NCI-H510A (cell line): ENCODE data around the gene LDLRAD4.

ENCODE experiments used
- DNase-seq: peaks from one replicate; lab custom pipeline; 2025; lab: John Stamatoyannopoulos, UW

LDLRAD4 gene

DNA sequence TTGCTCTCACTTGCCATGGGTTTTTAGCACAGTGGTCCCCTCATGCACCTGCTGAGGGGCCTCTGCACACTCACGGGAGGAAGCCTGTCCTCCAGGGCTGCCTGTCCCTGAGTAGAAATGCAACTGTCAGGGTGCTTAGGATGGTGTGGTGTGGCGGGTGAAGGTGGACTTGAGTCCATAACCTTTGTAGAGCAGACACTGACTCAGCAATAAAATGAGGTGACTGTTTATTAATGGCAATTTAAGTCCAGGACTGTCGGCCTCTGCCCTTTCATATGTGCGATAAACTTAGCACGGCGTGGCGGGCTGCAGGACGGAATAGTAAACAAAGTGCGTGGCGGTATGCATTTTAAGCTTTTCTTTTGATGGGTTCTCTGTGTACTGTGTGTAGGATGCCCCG lies 188.2 kb downstream of the LDLRAD4 start:
- DNase-seq, result no peak

DNA sequence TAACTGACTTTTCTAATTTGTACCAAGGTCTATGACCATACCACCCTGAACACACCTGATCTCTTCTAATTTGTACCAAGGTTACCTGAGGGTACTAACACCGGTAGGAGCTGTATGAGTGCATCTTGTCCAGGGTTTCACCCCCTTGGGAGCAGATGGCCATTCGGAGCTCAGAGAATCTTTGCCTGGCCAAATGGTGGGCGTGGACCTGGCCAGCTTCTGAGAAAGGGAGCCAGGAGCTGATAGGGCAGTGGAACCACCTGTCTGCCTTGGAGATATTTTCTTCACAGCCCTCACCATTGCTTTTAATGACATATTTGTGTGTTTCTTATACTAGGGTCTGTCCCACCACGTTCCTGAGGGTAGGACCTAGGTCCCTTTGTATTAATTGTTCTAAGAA lies 188.9 kb downstream of the LDLRAD4 start:
- DNase-seq, result no peak

DNA sequence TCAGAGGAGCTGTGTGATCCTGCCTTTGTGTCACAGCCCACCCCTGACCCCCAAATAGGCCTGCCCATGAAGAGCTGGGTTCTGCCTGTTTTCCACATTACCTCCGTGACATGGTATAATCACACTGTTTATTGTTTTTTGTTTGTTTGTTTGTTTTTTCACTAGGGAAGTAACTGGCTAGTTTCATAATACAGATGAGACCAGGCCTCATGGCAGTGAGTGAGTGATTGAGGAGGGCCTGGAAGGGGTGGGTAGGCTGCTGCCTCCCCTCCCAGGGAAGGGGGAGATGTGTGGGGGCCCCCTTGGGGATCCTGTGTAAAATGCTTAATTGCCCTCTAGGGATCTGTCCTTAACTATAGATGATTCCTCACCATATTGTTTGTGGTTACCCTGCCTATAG lies 190.5 kb downstream of the LDLRAD4 start:
- DNase-seq, result no peak

DNA sequence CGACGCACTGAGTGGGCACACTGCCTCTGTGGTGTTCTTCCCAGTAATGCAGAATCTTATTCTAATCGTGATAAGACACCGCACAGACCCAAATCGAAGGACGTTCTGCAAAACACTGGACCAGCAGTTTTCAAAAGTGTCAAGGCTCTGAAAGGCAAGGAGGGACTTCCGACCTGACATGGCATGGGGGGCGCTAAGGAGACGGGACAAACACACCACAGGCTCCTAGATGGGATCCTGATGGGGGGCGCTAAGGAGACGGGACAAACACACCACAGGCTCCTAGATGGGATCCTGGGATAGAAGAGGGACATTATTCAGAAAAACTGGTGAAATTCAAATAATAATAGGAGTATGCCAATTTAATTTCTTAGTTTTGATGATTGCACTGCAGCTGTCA lies 191.4 kb downstream of the LDLRAD4 start:
- no peak for DNase-seq

DNA sequence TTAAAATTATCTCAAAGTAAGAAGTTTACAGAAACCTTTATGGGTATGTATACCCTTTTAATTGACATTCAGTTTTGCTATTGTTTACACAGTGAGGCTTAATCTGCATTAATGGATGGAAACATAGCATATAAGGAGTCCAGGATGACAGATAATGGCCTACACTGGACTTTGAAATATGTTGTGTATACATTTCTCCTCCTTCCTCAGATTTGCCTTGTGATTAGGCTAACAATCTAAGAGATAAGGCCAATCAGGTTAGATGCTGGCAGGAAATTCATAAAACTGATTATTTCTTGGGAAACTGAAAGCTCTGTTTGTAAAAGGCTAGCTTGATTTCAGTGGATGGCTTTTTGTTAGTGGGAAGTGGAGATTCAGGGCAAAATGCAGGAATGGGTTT lies 191.9 kb downstream of the LDLRAD4 start:
- no peak for DNase-seq

DNA sequence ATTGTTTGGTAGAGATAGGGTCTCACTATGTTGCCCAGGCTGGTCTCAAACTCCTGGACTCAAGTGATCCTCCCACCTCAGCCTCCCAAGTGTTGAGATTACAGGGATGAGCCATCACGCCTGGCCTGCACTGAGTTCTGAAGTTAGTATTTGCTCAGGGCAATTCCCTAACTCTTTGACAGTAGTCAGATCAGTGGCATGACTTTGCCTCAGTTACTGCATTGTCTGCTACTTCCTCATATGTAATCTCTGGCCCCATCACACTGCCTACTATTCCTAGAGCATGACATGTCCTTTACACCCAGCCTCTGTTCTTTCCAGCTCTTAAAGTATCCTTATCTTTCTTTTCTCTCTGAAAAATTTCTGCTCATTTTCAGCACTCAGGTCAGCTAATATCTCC lies 193.5 kb downstream of the LDLRAD4 start:
- DNase-seq, result no peak

DNA sequence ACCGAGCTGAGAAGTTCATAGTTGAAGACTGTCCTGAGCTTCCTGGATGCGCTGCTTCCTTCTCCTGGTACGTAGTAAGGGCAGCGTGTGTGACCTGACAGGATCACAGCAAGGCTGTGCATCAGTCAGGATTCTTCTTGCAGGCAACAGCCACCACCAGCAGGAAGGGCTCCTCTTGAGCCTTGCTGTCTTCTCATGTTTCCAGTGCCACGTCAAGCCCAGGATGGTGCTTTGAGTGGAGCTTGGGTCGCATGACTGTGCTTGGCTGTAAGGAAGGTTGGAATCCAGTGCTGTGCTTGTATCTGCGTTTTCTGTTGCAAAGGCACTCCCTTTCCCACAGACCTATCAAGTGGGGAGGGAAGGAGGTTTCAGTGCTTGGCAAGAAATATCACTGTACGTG lies 194.3 kb downstream of the LDLRAD4 start:
- DNase-seq, result peak; percentile 64

DNA sequence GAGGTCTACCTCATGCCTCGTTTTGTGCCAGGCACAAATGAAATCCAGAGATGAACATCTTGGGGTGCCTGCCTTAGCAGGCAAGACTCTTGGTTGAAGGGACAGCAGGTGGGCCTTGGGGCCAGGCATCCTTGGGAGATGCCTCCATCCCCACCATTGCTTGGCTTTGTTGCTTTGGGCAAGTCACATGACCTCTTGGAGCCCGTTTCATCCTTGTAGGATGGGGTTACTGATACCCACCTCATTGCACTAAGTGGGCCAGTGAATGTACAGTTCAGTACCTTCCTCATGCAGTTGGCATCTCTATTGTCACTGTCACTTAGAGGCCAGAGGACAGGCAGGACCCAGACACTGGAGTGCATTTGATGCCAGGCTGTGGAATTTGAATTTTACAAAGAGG lies 195.5 kb downstream of the LDLRAD4 start:
- DNase-seq, result no peak

DNA sequence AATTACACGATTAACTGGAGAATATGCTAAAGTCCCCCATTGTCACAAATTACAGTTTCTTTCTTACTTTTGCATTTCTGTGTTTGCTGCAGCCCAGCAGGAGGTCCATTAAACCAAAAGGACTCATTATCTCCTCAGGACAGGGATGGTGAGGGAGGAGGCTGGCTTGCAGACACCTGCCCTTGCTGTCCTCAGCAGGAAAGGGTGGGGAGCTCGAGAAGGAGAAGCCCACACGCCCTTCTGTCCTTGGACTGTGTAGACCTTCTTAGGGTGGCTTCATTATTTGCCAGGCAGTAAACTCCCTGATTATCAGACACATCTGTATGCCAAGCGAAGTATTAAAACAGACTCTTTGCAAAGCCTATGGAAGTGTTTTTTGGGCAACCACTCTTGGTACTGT lies 196.0 kb downstream of the LDLRAD4 start:
- DNase-seq, result no peak

DNA sequence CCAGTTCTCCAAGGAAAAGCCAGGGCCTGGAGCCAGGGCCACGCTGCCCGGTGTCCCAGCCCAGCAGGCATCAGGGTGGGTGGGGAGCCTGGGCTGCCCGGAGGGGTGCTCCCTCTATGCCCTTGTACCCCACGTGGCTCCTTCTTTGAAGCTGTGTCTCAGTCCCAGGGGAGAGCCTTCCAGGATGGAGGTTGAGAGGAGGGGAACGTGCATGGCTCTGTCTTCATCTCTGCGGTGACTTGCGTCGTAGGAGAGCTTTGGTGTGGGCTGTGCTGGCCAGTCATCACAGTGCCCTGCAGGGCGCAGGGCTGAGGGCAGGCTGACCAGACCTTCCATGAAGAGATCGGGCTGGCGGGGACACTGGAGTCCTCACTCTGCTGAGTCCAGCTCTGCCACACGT lies 197.2 kb downstream of the LDLRAD4 start:
- no peak for DNase-seq

DNA sequence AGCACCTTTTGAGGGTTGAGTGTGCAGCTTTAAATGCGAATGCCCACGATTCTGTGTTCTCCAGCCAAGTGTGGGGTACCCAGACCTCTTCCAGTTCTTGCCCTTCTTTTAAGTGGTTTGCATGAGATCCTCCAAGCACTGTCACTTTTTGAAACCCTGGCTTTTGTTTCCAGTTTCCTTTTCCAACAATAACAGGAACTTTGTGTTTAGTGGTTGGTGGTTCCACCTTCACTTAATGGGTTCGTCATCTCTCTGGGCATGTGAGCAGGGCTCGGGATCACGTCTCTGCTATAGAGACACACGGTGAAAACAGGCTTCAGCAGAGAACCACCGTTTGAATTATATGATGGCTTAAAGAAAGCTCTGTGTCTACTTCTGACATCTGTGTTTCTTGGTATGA lies 197.6 kb downstream of the LDLRAD4 start:
- no peak for DNase-seq

DNA sequence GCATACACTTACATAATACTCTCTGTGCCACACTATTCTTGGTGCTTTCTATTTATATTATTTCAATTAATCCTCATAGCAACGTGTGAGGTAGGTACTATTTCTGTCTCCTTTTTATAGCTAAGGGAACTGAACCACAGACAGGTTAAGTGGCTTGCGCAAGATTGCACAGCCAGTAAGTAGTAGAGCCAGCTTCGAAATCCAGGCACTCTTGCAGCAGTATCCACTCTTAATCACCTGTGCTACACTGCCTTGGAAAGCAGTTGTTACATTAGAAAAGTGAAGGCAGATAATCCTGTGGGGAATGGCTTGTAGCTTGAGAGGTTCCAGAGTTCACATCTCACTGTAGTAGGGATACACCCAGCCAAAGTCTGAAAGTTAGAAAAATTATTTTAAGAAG lies 198.3 kb downstream of the LDLRAD4 start:
- no peak for DNase-seq

DNA sequence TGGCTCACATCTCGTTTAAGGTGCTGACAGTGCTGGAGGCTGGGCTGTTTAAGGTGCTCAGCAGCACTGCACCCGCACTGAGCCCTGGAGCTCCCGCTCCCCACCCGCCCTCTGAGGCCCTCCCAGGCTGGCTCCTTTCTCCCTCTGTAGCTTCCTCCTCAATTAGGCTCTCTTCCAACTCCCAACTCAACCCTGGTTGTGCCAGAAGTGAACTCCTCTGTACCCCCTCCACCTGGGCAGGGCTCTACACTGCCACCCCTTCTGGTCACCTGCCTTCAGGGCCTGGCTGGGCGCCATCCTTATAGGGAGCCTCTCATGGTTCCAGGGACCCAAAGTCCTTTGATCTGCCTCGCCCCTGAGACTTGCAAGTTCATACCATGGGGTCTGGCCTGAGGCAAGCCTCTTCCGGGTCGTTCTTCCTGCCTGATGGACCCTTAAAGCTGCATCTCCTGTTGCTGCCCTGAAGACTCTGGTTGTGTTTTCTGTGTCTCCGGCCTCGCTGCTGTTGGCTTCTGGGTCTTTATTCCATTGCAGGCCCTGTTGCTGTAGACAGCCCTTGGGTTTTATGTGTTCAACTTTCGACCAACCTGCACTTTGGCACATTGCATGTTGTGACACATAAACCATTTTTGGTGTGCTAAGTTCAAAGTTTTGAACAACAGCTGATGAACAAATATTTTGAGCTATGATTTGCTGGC lies 199.6 kb downstream of the LDLRAD4 start:
- no peak for DNase-seq

DNA sequence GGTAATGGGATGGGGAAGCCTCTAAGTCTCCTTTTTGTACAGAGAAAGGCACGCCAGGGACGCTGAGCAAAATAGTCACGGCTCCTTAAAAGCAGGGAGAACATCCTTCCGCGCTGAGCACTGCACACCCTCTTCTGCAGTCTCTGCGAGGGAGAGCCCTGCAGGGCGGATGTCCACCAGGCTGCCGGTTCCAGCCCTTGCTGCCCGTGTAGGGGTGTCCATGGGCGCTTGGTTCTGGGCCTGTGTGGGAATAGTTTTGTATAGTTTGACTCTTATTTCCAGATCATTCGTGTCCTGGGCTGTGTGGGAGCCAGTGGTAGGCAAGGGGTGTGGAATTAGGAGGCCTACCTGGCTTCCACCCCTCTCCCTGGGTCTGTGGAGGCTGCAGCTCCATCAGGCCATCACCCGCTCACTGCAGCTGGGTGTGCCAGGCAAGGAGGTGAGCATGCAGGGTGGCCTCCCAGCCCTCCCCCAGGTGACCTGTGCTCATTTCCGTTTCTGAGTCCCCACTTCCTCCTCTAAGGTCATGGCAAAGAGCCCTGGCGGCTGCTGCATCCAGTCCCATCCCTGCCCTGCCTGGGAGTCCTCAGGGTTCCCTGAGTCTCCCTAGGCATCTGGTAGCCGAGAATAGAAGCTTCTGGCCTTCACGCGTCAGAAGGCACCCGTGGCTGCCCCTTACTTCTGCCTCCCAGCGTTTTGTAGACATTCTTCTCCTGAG lies 202.6 kb downstream of the LDLRAD4 start:
- DNase-seq, result no peak

DNA sequence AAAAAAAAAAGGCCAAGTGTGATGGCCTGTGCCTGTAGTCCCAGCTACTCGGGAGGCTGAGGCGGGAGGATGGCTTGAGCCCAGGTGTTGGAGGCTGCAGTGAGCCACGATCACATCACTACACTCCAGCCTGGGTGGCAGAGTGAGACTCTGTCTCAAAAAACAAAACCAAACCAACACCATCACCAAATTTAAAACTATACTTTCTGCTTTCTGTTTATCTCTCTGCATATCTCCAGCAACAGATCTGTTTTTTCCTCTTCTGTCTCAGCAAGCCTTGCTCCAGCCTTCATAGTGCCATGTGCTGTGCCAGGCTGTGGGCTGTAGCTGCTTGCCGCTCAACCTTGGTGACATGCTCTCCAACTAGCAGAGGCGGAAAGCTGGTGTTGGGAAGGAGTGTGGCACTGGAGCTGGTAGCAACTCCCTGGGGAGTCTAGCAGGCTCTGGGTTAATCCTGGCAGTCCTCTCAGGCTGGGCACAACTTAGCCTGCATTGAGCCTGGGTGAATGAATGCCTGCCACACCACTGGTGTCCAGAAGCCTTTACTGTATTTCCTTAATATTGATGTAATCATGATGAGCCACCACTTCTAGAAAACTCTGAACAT lies 204.1 kb downstream of the LDLRAD4 start:
- DNase-seq, result no peak

DNA sequence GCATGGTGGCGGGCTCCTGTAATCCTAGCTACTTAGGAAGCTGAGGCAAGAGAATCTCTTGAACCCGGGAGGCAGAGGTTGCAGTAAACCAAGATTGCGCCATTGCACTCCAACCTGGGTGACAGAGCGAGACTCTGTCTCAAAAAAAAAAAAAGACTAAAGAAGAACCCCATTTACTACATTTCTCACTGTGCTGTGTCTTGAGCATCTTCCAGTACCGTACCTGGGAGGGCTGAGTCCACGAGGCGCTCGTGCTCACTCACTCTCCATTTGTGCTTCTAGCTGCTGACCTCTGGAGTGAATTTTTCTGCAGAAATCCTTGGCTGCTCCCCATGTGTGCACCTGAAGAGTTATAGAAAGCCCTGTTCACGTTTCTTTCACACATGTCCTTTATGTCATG lies 204.8 kb downstream of the LDLRAD4 start:
- DNase-seq, result no peak

DNA sequence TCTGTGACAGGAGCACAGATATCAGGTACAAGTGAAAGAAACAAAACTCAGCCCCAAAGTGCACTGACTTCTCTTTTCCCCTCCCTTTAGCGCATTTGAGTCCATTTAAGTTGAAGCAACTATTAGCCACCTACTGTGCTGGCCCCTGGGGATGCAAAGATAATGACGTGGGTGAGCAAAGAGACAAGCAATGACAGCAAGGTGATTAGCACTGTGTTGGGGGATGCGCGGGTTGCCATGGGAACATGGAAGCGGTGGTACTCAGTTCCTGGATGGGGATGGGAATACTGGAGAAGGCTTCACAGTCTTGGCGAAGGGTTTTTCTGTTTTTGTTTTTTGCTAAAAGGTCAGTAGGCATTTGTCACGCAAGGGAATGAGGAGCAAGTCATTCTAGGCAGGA lies 205.8 kb downstream of the LDLRAD4 start:
- DNase-seq, result no peak

DNA sequence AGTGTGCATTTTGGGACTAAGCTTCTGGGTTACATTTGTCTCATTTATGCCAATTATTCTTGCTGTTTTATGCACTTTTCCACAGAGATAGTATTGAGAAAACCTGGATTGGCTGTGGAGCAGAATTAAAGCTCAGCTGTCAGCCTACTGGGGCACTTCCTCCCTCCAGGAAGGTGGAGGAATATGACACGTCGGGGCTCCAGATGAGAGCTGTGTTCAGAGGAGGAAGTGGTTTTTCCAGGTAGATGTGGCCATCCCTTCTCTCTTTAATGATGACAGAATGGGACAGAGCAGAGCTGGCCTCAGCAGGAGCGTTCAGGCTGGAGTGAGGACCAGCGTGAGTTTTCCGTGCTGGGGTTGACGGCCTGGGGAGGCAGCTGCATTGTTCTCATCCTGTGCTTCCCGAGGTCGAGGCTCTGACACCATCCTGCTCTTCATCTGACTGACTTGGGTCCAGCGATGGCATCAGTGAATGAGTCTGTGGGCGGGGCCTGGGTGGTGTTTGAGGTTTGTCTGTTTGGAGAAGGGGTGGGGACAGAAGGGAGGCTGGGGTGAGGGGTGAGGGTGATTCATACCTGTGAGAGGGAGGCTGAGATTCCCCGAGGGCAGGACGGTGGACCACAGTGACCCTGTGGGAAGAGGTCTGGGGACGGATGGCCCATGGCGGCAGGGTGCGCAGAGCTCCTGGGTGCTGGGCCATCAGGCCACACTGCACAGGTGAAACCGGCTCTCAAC lies 207.0 kb downstream of the LDLRAD4 start:
- DNase-seq, result no peak

DNA sequence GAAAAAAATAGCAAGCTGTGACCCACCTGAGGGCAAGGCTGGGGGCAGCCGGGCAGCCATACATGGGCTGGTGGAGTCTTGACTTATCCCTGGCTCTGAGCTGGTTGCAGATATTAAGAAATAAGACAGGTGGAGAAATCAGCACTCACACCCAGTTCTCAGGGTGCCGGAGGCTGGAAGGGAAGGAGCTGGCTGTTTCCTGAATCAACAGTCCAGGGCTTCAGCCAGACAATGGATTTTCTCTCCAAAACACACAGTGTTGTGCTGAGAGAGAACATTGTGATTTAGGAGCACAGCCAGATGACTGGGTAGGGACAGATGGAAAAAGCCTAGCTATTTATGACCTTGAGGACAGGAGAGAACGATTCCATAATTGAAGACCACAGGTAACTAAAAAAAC lies 208.8 kb downstream of the LDLRAD4 start:
- DNase-seq, result no peak

DNA sequence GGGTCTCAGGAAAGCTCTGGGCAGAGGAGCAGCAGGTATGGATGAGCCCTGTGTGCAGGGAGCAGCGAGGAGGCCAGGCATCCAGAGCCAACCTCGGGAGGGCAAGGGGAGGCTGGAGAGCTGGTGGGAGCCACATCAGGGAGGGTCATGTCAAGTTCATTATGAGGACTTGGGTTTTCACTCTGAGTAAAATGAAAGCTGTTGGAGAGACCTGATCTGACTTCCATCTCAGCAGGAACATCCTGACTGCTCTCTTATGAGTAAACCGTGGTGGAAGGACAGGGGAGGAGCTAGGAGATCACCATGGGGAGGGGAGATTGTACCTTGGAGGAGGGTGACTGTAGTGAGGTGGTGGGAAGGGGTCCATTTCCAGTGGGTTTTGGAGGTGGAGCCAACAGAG lies 209.8 kb downstream of the LDLRAD4 start:
- no peak for DNase-seq

DNA sequence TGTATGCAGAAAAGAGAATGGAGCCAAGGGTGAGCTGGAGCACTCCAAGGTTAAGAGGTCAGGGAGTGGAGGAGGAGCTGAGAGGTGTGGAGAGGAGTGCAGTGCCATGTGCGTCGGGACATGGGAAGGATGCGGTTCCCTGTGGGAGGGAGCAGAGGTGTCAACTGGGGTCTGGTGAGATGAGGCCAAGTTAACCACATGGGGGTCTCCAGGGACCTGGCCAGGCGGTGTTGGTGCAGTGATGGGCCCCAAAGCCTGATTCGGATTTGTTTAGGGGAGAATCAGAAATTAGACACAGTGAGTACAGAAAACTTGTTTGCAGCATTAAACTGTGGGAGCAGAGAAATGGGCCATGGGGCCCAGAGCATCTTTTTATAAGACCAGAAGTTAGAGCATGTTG lies 210.5 kb downstream of the LDLRAD4 start:
- DNase-seq, result no peak

DNA sequence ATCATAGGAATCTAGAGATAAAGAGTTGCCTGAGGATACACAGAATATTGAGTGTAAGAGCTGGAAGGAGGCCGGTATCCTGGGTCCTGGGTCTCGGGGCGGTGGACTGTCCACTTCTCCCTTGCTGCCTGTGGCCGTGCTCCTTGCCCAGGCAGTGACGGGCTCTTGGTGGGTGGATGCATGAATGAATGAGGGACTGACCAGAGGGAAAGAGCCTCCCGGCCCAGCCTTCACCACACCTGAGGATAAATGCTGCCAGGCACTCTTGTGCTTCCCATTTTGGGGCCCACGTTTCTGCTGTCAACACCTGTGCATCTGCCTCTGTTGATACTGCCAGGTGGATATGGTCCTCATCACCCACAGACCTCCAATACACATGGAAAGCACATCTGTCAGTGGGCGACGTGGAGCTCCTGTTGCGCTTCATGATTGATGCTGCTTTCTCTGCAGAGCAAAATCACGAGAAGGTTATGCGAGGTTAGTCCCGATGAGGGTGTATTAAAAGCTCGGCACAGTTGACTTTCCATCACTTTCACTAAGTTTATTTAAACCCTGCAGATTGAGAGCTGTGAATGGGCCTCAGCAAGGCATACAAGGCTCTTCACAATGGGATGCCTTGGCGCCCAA lies 211.4 kb downstream of the LDLRAD4 start:
- no peak for DNase-seq
